ENCODE measurements around the gene PAQR7.
"Not testable (repeated sequence)": the region's sequence is repeated elsewhere in the genome, so short reads cannot be mapped to it uniquely, and the experiment has no call there.

PAQR7 gene

DNA sequence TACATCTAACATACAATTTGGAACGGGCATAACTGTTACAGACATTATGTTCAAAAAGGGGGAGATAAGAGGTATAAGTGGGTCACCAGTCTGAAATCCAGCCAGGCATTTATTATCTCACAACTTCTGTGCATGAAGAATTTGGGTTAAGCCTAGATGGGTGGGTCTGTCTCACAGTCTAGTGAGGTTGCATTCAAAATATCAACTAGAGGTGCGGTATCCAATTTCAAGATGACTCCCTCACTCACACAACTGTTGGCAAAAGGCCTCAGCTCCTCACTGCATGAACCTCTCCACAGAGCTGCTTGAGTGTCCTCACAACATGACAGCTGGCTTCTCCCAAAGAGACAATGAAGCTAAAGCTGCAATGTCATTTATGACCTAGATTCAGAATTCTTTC lies 21.0 kb downstream of the PAQR7 start:
- in situ Hi-C loops (cut with MboI; ENCODE audit: low sequenced_read_pairs) = no loop called here

DNA sequence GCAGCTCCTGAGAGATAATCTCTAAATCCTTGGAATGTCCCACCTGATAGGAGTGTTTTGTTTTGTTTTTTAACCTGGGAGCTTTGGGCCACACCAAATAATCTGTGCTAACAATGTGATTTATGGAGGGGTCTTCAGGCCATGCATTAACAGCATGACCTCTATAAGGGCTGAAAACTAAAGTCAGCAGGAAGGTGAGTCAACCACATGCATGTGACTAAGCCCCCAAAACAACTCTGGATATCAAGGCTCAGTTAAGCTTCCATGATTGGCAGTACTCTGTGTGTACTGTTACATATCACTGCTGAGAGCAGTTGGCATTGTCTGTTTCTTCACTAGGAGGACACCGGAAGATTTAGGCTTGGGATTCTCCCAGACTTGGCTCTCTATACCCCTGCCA lies 27.0 kb downstream of the PAQR7 start:
- in situ Hi-C loops (cut with MboI; ENCODE audit: low sequenced_read_pairs) = no loop called here

DNA sequence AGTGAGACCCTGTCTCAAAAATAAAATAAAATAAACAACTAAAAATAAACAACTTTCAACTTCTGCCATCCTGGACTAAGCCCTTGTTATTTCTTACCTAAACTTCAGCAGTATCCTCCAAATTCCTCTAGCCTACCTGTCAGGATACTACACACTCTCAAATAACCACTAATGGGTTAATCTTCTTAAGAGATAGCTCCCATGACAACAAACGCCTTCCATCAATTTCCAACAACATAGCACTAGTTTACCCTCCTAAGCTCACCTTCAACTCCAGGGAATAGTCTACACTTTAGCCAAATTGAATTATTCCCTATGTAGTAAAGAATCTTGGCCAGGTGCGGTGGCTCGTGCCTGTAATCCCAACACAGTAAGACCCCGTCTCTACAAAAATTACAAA lies 27.6 kb downstream of the PAQR7 start:
- in situ Hi-C loops (cut with MboI; ENCODE audit: low sequenced_read_pairs) = no loop called here

DNA sequence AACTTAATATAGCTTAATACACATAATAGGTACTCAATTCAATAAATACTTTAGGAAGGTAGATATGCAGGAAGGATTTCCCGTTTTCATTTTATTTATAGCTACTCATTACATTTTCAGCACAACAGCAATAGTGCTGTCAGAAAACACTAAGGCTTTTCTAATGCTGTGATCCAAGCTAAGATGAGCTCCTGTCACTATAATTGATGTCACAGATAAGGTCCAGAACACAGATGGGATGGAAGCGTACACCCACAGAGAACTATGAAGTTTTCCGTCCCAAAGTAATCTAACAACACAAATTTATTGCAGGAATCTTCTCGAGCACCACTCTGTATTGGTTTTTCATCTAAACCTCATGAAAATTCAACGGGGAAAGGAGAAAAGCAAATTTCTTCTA lies 29.8 kb downstream of the PAQR7 start:
- in situ Hi-C loops (cut with MboI; ENCODE audit: low sequenced_read_pairs) = no loop called here

DNA sequence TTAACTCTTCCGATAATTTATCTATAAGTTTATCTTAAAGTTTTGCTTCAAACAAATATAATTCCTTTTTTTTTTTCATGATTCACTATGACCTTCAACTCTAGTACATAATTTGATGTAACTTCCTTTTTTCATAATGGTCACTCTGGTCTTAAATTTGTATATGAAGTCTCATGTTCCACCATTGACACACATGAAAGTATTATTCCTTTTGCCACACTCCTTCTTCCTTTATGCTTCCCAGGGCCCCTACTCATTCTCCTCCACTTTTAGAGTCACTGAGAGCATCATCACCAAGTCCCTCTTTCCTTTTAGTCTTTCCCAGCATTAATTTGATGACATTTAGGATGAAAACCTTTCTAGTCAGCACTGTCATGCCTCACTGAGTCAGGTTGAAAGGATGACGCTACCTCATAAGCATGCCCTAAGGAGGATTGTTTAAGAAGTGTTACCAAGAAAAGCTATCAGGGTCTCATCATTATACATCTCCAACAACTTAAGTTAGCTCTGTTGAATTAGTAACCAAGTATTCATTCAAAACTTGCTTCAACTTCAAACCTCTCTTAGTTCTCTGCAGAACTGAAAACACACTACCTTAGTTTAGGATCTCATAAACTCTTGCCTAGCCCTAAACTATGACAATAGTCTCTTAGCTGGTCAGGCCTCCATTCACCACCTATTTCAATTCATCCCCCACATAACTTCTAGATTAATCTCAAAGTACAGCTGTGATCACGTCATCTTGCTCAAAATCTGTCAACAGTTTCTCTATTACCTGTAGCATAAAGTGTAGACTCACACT lies 30.8 kb downstream of the PAQR7 start:
- in situ Hi-C loops (cut with MboI; ENCODE audit: low sequenced_read_pairs) = no loop called here

DNA sequence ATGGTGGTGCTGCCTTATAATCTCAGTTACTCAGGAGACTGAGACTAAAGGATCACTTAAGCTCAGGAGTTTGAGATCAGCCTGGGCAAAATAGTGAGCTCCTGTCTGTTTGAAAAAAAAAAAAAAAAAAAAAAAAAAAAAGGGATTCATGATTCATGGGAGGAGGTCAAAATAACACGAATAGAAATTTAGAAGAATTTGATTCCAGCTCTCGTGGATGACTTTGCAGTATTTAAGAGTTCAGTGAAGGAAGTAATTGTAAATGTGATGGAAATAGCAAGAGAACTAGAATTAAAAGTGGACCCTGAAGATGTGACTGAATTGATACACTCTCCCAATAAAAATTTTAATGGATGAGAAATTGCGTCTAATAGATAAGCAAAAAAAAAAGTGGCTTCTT lies 32.0 kb downstream of the PAQR7 start:
- in situ Hi-C loops (cut with MboI; ENCODE audit: low sequenced_read_pairs) = no loop called here

DNA sequence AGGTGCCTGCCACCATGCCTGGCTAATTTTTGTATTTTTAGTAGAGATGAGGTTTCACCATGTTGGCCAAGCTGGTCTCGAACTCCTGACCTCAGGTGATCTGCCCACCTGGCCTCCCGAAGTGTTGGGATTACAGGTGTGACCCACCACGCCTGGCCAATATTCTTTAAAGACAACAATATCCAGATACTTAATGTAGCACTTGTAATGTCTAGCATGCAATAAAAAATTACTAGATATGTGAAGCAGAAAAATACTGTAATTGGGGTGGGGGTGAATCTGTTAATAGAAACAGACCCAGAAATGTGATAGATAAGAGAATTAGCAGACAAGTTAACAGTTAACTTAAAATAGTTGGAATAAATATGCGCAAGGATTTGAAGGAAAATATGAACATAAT lies 35.7 kb downstream of the PAQR7 start:
- in situ Hi-C loops (cut with MboI; ENCODE audit: low sequenced_read_pairs) = not testable (repeated sequence)

DNA sequence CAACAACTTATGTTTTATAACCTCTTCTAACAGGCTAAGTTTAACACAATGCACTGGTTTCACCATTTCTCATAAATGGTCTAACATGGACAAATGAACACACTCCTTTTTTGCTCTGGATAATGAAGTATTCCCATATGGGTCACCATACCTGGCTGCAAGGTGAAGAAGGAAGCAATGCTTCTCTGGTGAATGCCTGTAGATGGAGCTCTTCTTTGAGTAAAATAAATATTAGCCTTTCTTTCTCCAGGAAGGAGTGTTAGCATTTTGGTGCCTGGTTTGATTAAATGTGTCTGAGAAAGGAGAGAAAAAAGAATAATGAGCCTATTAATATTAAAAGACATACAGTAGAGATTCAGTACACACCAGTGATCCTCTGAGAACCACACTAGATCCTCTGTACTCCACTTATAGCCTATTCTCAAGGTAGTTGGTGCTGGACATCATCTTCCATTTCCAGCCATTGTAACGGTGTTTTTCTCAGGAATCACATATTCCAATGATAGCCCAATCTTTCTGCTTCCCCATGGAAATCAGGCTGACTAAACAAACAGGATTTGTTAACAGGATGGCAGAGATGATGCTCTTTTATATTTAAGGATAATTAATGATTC lies 38.1 kb downstream of the PAQR7 start:
- in situ Hi-C loops (cut with MboI; ENCODE audit: low sequenced_read_pairs) = no loop called here

DNA sequence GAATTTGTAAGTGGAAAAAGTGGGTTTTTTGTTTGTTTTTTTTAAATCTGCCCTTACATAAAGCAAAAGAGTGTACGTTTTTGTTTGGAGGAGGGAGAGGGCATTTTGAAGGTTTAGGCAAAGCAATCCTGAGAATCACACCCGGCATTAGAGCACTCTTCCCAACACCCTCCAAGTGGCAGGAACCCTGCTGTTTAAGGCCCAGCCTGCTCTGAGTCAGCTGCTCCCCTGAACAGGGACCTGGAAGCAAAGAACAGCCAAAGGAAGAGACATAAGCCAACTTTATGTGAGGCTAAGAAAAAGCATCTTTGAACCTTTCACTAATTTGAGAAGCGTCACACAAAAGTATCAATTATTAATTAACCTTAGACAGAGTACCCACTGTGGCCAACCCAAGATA lies 38.8 kb downstream of the PAQR7 start:
- in situ Hi-C loops (cut with MboI; ENCODE audit: low sequenced_read_pairs) = no loop called here

DNA sequence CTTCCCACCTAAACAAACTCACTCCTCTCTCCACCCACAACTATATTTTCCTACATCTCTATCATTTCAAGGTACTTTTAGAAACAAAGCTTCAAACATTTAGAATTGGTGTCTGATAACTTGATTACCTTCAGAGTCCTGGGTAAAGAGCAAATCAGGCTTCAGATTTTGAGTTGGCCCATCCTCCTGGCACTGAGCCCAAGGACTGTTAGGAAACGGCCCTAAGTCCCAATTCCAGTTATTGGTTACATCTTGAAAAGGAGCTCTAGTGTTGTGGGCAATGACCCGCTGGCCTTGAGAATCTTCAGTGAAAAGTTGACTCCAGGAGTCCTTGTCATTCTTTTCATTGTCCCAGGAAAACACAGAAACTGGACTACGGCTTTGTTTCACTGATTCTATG lies 40.6 kb downstream of the PAQR7 start:
- in situ Hi-C loops (cut with MboI; ENCODE audit: low sequenced_read_pairs) = no loop called here

DNA sequence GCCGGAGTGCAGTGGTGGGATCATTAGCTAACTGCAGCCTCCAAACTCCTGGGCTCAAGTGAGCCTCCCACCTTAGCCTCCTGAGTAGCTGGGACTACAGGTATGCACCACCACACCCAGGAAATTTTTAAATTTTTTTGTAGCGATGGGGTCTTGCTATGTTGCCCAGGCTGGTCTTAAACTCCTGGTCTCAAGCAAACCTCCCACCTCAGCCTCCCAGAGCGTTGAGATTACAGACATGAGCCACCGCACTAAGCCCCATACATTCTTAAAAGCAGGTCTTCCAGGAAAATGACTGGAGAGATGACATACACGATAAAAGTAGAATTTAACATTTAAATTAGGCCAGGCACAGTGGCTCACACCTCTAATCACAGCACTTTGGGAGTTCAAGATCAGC lies 42.4 kb downstream of the PAQR7 start:
- in situ Hi-C loops (cut with MboI; ENCODE audit: low sequenced_read_pairs) = no loop called here

DNA sequence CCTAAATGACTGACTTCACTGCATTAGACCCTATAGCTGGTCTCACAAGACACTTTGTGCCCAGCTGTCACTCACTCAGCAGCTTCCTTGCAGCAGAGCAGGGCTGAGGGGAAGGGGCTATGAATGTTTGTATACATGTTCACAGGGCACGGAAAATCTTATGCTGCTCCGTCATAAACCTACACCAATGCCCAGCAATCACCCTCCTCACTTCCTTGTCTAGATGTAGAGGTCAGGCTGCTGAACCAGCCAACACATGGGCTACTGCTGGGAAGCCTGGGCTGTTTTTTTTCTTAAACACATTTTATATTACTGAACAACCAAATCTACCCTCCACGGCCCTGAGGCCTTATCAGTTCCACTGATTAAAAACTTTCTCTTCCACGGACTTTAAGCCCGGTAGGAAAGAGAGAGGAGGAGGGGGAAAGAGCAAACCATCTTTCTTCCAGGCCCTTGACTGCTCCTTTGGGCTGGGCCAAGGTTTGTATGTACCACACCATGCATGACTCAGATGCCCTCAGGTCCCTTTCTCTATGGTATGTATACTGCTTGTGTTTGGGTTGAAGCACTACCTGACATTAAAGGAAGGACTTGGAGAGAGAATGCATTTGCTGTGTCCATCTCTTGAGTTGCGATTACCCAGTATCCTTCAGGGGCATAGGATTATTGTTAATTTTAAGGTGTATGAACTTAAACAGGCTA lies 43.0 kb downstream of the PAQR7 start:
- in situ Hi-C loops (cut with MboI; ENCODE audit: low sequenced_read_pairs) = no loop called here

DNA sequence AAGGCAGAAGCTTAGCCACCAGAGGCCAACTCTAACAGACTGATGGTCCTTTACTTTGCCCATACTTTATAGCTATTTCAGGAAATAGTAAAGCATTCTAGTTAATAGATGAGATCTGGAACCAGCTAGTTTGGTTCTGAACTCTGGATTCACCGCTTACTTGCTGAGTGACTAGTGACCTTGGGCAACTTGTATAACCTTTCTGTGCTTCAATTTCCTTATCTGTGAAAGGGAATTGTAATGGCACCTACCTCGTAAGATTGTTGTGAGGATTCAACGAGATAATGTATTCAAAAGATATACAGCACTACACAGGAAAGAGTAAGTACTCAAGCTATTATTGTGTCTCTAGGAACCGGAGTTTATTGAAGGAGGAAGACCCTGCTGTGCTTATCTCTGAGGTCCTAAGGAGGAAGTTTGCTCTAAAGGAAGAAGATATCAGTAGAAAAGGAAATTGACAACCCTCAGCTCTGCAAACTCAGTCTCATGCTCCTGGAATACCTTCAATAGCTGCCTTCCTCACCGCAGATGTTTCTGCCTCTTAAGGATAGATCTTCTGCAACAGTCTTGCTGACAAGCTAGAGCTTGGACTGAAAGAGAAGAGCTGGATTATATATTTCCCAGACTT lies 43.8 kb downstream of the PAQR7 start:
- in situ Hi-C loops (cut with MboI; ENCODE audit: low sequenced_read_pairs) = no loop called here

DNA sequence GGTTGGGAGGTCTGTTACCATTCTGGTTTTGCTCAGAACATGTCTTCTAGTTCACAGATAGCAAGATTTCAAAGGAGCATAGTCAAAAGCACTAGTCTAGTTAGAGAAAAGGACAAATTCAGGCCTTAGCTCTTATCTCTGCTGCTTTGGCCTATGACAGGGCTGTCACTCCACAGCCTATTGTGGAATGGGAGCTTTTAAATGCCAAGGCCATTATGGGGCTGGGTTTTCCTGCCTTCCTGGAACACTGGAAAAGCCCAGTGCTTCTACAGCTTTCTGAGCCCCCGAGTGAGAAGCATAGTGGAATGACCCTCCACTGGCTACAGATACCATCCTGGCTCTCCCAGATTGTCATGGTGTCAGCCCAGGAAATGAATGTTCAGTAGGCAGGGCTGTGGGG lies 46.5 kb downstream of the PAQR7 start:
- in situ Hi-C loops (cut with MboI; ENCODE audit: low sequenced_read_pairs) = no loop called here

DNA sequence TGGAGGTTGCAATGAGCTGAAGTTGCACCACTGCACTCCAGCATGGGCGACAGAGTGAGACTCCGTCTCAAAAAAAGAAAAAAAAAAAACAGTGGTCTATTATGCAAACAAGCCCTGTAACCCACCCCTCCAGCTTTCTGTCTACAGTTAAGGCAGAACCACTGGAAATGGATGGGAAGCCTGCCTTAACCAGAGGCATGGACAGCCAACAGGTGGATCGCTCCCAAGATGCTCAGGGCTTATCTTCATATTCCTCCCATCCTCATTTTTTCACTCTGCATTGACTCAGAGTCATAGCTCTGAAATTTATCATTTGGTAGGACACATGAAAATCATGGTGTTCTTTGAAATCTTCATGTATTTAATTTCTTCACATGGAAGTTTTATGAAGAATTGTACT lies 47.0 kb downstream of the PAQR7 start:
- in situ Hi-C loops (cut with MboI; ENCODE audit: low sequenced_read_pairs) = no loop called here

DNA sequence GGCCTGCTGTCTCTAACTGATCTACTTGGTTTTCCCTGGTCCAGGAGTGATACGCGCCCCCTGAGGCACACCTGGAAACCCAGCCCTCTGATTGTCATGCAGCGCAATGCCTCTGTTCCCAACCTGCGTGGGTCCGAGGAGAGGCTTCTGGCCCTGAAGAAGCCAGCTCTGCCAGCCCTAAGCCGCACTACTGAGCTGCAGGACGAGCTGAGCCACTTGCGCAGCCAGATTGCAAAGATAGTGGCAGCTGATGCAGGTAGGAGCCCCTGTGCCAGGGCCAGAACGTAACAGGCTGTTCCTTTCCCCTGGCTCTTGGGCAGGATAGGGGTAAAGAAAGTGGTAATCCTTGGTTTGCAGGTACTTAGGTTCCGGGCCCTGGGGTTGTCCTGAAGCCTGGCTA lies 48.9 kb downstream of the PAQR7 start:
- in situ Hi-C loops (cut with MboI; ENCODE audit: low sequenced_read_pairs) = no loop called here

DNA sequence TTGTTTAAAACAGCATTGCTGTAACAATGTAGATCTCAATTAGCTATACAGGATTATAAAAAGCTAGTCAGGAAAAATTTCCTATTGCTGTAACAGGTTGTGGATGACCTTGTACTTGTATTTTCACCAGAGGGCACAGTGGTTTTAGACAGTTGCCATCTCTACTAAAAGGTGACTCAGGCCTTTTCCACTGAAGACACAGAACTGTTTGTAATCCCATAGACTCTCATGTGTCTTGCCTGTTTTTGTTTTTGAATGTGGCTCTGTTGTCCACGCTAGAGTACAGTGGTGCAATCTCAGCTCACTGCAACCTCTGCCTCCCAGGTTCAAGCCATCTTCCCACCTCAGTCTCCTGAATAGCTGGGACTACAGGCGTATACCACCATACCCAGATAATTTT lies 49.9 kb downstream of the PAQR7 start:
- in situ Hi-C loops (cut with MboI; ENCODE audit: low sequenced_read_pairs) = no loop called here

DNA sequence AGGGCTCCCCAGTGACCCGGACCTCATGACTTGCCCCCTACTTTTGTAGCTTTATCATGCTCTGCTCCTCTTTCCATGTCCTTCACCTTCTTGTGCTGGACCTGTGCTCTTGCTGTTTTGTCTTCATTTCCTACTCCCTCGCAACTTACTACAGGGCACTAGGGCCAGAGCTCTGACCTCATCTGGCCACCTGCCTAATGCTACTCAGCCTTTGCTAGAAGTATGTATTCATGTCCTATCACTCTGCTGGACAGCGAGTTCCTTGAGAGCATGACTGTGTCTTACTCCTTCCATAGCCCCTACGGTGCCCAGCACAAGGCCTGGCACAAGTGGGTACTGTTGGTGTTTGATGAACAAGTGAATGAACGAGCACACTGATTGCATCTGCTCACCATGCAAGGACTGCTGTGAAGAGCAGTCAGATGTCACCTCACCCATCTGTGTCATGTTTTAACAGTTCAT lies 53.8 kb downstream of the PAQR7 start:
- in situ Hi-C loops (cut with MboI; ENCODE audit: low sequenced_read_pairs) = no loop called here

DNA sequence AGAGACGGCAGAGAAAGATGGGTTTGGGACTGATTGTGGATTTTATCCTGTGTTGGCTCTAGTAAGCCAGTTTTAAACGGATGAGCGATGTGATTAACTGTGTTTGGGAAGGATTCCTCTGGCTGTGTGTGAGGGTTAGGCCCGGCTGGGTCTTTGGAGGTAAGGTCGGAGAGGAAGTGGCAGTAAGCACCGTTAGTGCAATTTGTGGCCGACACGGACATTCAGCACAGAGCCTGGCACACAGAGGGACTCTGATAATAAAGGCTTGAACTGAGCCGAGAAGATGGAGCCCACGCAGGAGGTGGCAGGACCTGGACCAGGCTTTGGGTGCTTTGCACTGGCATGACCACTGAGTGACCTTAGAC lies 54.4 kb downstream of the PAQR7 start:
- in situ Hi-C loops (cut with MboI; ENCODE audit: low sequenced_read_pairs) = no loop called here

DNA sequence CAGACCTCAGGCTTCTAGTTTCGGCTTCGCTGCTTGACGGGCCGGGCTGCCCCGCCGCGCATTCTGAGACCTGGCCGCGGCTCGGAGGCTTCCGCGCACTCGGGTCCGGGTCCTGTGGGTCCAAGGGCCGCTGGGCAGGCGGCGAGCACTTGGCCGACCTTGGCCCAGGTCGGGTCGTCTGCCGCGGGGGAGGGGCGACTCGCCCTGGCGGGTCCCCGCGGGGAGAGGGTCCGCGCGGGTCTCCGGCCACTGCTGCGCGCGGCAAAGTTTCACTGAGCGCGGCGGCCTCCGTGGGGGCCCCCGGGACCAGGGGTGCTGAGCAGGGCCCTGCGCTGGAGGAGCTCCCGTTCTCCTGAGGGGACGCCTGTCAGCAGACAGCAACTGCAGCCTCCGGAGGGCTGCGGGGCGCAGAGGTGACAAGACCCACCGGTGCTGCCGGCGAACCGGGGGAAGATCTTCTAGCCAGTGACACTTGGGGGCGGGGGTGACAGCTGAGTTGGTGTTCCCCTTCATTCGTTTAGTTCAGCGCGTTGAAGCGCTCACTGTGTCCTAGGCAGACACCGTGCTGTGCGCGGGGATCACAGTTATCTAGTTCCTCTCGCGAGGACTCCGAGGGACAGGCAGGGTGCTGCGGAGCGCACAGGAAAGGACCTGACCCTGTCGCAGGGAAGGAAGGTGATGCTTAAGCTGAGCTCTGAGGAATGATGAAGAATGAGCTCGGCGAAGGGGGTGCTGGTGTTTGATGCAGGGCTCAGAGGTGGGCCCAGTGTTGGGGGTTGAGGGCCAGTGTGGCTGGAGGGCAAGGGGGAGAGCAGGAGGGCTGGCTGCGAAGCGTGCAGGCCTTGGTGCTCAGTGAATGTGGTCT lies 55.0 kb downstream of the PAQR7 start:
- in situ Hi-C loops (cut with MboI; ENCODE audit: low sequenced_read_pairs) = no loop called here

Measured in HL-60/S4 treated with phorbol 12-myristate 13-acetate at 8.2 ng/mL for 4 days and 3 days (cell line).